Measurements from ENCODE around the gene ARL6IP5.

ARL6IP5 gene

GRCh38 chr3:69082361-69082760 is 2.4 kb upstream of the ARL6IP5 start:
- peak overlapping the region; percentile 88 for H3K4me2 ChIP-seq (ENCODE audit: low read depth, low read length, poor library complexity, severe bottlenecking)
- H3K9me2 ChIP-seq (replicated peaks; ENCODE audit: low read depth, low read length) = no peaks in the 10 kb centered on the region
- peaks cover 26% of the 10 kb centered on the region for H4K20me1 ChIP-seq (ENCODE audit: insufficient read depth, low read length, poor library complexity, severe bottlenecking)
- H3K4me3 ChIP-seq (ENCODE audit: low read length, poor library complexity, severe bottlenecking) = peak overlapping the region; percentile 98
- H3K4me1 ChIP-seq (ENCODE audit: insufficient read depth, low read length, poor library complexity, severe bottlenecking) = peaks cover 67% of the 10 kb centered on the region
- peak overlapping the region; percentile 97 for H3K9ac ChIP-seq (ENCODE audit: low read depth, low read length, poor library complexity, severe bottlenecking)
- H3F3A ChIP-seq (ENCODE audit: low read depth) = peaks cover 9% of the 10 kb centered on the region; the same call in 1 of the 2 replicates
- H3K9me3 ChIP-seq (ENCODE audit: insufficient read depth, low read depth, low read length) = no peaks in the 10 kb centered on the region
- no peaks in the 10 kb centered on the region for H3K36me3 ChIP-seq (ENCODE audit: insufficient read depth, low read length)
- peaks cover 60% of the 10 kb centered on the region for H3K79me2 ChIP-seq (ENCODE audit: insufficient read depth, low read length)
- TF ChIP-seq, protein P1, sequence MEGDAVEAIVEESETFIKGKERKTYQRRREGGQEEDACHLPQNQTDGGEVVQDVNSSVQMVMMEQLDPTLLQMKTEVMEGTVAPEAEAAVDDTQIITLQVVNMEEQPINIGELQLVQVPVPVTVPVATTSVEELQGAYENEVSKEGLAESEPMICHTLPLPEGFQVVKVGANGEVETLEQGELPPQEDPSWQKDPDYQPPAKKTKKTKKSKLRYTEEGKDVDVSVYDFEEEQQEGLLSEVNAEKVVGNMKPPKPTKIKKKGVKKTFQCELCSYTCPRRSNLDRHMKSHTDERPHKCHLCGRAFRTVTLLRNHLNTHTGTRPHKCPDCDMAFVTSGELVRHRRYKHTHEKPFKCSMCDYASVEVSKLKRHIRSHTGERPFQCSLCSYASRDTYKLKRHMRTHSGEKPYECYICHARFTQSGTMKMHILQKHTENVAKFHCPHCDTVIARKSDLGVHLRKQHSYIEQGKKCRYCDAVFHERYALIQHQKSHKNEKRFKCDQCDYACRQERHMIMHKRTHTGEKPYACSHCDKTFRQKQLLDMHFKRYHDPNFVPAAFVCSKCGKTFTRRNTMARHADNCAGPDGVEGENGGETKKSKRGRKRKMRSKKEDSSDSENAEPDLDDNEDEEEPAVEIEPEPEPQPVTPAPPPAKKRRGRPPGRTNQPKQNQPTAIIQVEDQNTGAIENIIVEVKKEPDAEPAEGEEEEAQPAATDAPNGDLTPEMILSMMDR (conservative IDR thresholded peaks at IDR 0.05; ENCODE audit: low read length) = no peak
- TF ChIP-seq EZH2phosphoT487 (IDR thresholded peaks at IDR 0.05; ENCODE audit: borderline replicate concordance) = no peak
- H2AFZ ChIP-seq (ENCODE audit: low read length) = no peak overlapping the region
- no peaks in the 10 kb centered on the region for H3K27me3 ChIP-seq (ENCODE audit: insufficient read depth, low read length, poor library complexity, severe bottlenecking)

DNA sequence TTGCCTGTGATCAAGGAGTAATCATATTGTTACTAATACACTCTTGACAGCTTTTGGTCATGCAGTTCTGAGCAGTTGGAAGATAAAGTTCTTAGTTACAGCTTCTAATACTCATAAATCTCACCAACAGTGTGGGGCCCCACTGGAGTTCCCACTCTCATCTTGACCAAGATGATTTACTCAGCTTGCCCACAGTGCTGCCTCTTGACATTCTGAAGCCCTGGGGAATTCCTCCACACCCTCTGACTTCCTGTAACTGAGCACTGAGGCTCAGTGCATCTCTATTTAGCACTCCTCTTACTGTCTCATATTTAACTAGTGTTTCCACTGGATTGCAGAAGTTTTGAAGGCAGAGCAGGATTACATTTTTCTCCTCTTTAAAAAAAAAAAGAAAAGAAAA is 1.9 kb upstream of the ARL6IP5 start:
- H3K9me2 ChIP-seq (replicated peaks; ENCODE audit: low read depth, low read length) = no peaks in the 10 kb centered on the region
- H3K27me3 ChIP-seq (ENCODE audit: insufficient read depth, low read length, poor library complexity, severe bottlenecking) = no peaks in the 10 kb centered on the region
- H3K4me3 ChIP-seq (ENCODE audit: low read length, poor library complexity, severe bottlenecking) = peak overlapping the region; percentile 98
- TF ChIP-seq, protein P1 (conservative IDR thresholded peaks at IDR 0.05; ENCODE audit: low read length) = no peak
- TF ChIP-seq EZH2phosphoT487 (IDR thresholded peaks at IDR 0.05; ENCODE audit: borderline replicate concordance) = no peak
- H3K4me2 ChIP-seq (ENCODE audit: low read depth, low read length, poor library complexity, severe bottlenecking) = peak overlapping the region; percentile 88
- peaks cover 66% of the 10 kb centered on the region for H3K4me1 ChIP-seq (ENCODE audit: insufficient read depth, low read length, poor library complexity, severe bottlenecking)
- no peaks in the 10 kb centered on the region for H3K36me3 ChIP-seq (ENCODE audit: insufficient read depth, low read length)
- H2AFZ ChIP-seq (ENCODE audit: low read length) = no peak overlapping the region
- H4K20me1 ChIP-seq (ENCODE audit: insufficient read depth, low read length, poor library complexity, severe bottlenecking) = peaks cover 25% of the 10 kb centered on the region
- no peaks in the 10 kb centered on the region for H3K9me3 ChIP-seq (ENCODE audit: insufficient read depth, low read depth, low read length)
- H3K9ac ChIP-seq (ENCODE audit: low read depth, low read length, poor library complexity, severe bottlenecking) = peak overlapping the region; percentile 97
- peaks cover 9% of the 10 kb centered on the region; the same call in 1 of the 2 replicates for H3F3A ChIP-seq (ENCODE audit: low read depth)
- peaks cover 60% of the 10 kb centered on the region for H3K79me2 ChIP-seq (ENCODE audit: insufficient read depth, low read length)

DNA sequence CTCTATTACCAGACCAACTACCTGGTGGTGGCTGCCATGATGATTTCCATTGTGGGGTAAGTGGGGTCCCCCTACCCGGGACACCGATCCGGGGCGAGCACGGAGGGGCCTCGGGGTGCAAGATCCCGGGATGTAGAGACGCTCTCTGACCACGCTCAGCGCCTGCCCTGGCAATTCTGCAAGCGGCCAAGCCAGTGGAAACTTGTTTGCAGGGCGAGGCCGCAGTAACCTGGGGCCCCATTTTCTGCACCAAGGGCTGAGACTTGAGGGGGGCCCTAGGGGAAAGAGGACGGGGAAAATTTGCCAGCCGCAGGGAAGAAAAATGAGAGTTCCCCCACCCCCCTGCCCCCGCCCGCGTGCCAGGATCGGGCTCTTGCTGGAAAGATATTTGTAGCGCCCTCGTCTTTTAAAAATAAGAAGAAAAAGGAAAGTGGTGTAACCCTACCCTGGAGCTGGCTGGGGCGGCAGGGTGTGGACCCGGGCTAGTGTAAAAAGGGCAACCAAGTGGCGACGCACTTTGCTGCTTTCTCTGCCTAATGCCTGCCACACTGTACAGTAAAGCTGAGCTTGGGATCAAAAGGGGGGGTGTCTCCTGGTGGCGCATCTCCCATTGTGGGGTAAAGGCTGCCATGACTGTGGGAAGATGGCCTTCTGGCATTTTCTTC is 563 bp downstream of the ARL6IP5 start:
- no peaks in the 10 kb centered on the region for H3K27me3 ChIP-seq (ENCODE audit: insufficient read depth, low read length, poor library complexity, severe bottlenecking)
- H3K36me3 ChIP-seq (ENCODE audit: insufficient read depth, low read length) = no peaks in the 10 kb centered on the region
- peaks cover 9% of the 10 kb centered on the region; the same call in 1 of the 2 replicates for H3F3A ChIP-seq (ENCODE audit: low read depth)
- H3K9ac ChIP-seq (ENCODE audit: low read depth, low read length, poor library complexity, severe bottlenecking) = peak overlapping the region; percentile 97
- H3K79me2 ChIP-seq (ENCODE audit: insufficient read depth, low read length) = peaks cover 63% of the 10 kb centered on the region
- TF ChIP-seq, protein P1 (conservative IDR thresholded peaks at IDR 0.05; ENCODE audit: low read length) = no peak
- no peak for TF ChIP-seq EZH2phosphoT487 (IDR thresholded peaks at IDR 0.05; ENCODE audit: borderline replicate concordance)
- peak overlapping the region; percentile 87 for H2AFZ ChIP-seq (ENCODE audit: low read length)
- peak overlapping the region; percentile 98 for H3K4me3 ChIP-seq (ENCODE audit: low read length, poor library complexity, severe bottlenecking)
- no peaks in the 10 kb centered on the region for H3K9me2 ChIP-seq (replicated peaks; ENCODE audit: low read depth, low read length)
- H3K9me3 ChIP-seq (ENCODE audit: insufficient read depth, low read depth, low read length) = no peaks in the 10 kb centered on the region
- peaks cover 21% of the 10 kb centered on the region for H4K20me1 ChIP-seq (ENCODE audit: insufficient read depth, low read length, poor library complexity, severe bottlenecking)
- H3K4me2 ChIP-seq (ENCODE audit: low read depth, low read length, poor library complexity, severe bottlenecking) = peak overlapping the region; percentile 98
- H3K4me1 ChIP-seq (ENCODE audit: insufficient read depth, low read length, poor library complexity, severe bottlenecking) = peaks cover 75% of the 10 kb centered on the region

Measured in Loucy (cell line).